Stimulated activated CD8-positive, alpha-beta memory T cell treated with anti-CD3 and anti-CD28 coated beads, Interleukin-12 subunit alpha, Interleukin-12 subunit beta, amount 100 ng/mL, for 1 hour (primary cell): ENCODE measurements around the gene CARS1.
A peak's percentile ranks its signal among the peaks of the same experiment; 100 is the strongest.

Source experiments
- DNase-seq: peaks from one replicate; pipeline ENCODE4 v3.0.0-alpha.2; 2020; ENCODE audit warnings: low read depth

CARS1 gene

GRCh38 chr11:3057069-3057963 is at the start of gene CARS1:
CARS1 (minus strand) TSS chr11:3057423; CDS start chr11:3057367, 56 bp downstream.
- DNase-seq, result peak; percentile 88

GRCh38 chr11:3105791-3106735 is 48.8 kb upstream of the CARS1 start:
- no peak for DNase-seq

- no peak for DNase-seq
Observed at GRCh38 chr11:3104961-3105790, 48.0 kb upstream of the CARS1 start.

GRCh38 chr11:3104051-3104714 is 47.0 kb upstream of the CARS1 start:
- no peak for DNase-seq

GRCh38 chr11:3103076-3103475 is 45.9 kb upstream of the CARS1 start:
- no peak for DNase-seq

GRCh38 chr11:3102641-3102921 is 45.4 kb upstream of the CARS1 start:
- no peak for DNase-seq

GRCh38 chr11:3101921-3102640 is 44.9 kb upstream of the CARS1 start:
- no peak for DNase-seq

GRCh38 chr11:3099178-3099577 is 42.0 kb upstream of the CARS1 start:
- no peak for DNase-seq

- DNase-seq, result no peak
Observed at GRCh38 chr11:3096909-3097530, 39.8 kb upstream of the CARS1 start.

- DNase-seq, result no peak
Observed at GRCh38 chr11:3095712-3096361, 38.6 kb upstream of the CARS1 start.

GRCh38 chr11:3094223-3094824 is 37.1 kb upstream of the CARS1 start:
- no peak for DNase-seq

- DNase-seq, result no peak
Observed at GRCh38 chr11:3093281-3094191, 36.3 kb upstream of the CARS1 start.

- DNase-seq, result no peak
Observed at GRCh38 chr11:3092603-3093141, 35.4 kb upstream of the CARS1 start.

- DNase-seq, result peak; percentile 40
Observed at GRCh38 chr11:3091846-3092602, 34.8 kb upstream of the CARS1 start.

GRCh38 chr11:3091081-3091845 is 34.0 kb upstream of the CARS1 start:
- DNase-seq, result no peak

- DNase-seq, result no peak
Observed at GRCh38 chr11:3090096-3090901, 33.1 kb upstream of the CARS1 start.
